NCI-H82 treated with DMSO at 0.1 percent for 48 hours (cell line): ENCODE measurements around the gene PLD6.
A peak's percentile ranks its signal among the peaks of the same experiment; 100 is the strongest.
"Not testable (repeated sequence)": the region's sequence is repeated elsewhere in the genome, so short reads cannot be mapped to it uniquely, and the experiment has no call there.

Experiments
- DNase-seq: peaks from one replicate; lab custom pipeline; 2025; ENCODE audit not compliant: unreplicated experiment; lab: John Stamatoyannopoulos, UW

The PLD6 gene, protein sequence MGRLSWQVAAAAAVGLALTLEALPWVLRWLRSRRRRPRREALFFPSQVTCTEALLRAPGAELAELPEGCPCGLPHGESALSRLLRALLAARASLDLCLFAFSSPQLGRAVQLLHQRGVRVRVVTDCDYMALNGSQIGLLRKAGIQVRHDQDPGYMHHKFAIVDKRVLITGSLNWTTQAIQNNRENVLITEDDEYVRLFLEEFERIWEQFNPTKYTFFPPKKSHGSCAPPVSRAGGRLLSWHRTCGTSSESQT

DNA sequence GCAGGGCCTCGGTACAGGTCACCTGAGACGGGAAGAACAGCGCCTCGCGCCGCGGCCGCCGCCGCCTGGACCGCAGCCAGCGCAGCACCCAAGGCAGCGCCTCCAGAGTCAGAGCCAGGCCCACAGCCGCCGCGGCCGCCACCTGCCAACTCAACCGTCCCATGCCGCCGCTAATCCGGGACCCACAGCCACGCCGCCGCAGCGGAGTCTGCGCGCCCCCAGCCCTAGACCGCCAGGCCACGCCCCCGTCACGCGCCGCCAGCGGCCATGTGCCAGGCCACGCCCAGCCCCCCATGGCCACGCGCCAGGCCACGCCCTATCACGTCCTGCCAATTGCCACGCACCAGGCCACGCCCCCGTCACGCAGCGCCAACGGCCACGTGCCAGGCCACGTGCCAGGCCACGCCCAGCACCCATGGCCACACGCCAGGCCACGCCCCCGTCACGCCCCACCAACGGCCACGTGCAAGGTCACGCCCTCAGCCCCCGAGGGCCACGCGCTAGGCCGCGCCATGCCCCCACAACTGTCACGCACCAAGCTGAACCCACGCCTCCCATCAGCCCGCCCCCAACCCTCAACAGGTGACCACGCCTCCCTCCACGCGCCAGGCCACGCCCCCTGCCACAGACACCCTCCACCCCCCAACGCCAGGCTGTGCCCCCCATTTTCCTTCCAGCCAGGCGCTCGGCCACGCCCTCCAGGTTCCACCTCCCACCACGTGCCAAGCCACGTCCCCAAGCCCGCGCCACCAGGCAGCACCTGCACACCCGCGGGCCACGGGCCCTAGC is at the start of gene PLD6:
Gene PLD6, minus strand, starts transcription at position 210 of the 789 bp plus-strand sequence. Its CDS starts 47 bp downstream, at position 163.
- peak; percentile 74 for DNase-seq

DNA sequence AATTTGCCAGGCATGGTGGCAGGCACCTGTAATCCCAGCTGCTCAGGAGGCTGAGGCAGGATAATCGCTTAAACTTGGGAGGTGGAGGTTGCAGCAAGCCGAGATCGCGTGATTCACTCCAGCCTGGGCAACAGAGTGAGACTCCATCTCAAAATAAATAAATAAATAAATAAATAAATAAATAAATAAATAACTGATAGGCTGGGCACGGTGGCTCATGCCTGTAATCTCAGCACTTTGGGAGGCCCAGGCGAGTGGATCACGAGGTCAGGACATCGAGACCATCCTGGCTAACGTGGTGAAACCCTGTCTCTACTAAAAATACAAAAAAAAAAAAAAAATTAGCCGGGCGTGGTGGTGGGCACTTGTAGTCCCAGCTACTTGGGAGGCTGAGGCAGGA is 49.6 kb upstream of the PLD6 start:
- not testable (repeated sequence) for DNase-seq

DNA sequence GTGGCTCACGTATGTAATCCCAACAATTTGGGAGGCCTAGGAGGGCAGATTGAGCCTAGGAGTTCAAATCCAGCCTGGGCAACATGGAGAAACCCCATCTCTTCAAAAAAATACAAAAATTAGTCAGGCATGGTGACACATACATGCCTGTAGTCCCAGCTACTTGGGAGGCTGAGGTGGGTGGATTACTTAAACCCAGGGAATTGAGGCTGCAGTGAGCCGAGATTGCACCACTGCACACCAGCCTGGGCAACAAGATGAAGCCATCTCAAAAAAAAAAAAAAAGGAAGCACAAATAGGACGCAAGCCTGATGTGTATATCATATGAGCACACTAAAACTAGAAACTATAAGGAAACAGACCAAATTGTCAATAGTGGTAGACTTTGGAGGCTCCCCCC is 47.9 kb upstream of the PLD6 start:
- no peak for DNase-seq

DNA sequence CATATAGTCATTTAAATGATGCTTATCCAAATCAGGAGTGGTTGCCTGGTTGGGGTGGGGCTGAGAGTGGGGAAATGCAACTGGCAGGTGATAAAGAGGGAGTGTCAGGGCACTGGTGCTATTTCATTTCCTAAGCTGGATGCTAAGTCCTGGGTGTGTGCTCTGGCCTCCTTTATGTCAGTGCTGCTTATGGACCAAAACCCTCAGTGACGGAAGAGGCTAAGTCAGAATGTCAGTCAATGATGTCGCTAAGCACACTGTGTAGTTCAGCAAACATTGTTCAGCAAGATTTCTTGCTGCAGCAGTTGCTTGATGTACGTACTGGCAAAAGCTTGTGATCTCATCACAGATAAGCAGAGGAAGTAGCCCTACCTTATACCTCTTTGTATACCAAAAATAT is 47.3 kb upstream of the PLD6 start:
- no peak for DNase-seq

DNA sequence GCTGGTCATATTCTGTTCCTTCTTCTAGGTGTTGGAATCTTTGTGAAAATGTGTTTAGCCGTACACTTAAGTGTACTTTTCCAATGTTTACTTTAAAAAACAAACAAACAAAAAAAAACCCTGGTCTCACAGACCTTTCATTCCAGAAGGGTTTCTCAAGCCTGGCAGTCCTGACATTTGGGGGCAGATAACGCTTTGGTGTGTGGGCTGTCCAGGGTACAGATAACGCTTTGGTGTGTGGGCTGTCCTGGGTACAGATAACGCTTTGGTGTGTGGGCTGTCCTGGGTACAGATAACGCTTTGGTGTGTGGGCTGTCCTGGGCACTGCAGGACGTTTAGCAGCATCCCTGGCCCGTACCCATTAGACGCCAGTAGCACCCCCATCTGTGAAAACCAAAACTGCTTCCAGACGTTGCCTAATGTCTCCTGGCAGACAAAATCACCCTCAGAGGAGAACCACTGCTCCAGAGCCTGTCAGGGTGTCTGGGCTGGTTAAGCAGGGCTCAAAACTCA is 46.1 kb upstream of the PLD6 start:
- DNase-seq: no peak

DNA sequence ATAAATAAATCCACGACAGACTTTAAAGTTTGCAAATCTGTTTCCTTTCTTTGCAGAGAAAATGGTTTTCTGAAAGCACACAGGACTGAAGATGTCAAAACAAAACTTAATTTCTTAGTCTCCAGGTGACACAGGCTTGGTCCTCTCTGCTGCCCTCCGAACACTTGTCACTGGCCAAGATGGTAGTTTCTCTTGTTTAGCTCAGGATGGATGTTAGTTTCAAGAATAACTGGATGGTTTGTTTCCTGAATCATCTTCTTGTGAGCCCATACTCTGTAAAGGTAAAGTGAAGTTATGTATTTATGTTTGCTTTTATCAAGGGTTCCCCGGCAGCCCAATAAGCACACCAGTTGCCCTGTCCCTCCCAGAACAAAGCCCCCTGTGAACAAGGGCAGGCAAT is 40.7 kb upstream of the PLD6 start:
- no peak for DNase-seq

DNA sequence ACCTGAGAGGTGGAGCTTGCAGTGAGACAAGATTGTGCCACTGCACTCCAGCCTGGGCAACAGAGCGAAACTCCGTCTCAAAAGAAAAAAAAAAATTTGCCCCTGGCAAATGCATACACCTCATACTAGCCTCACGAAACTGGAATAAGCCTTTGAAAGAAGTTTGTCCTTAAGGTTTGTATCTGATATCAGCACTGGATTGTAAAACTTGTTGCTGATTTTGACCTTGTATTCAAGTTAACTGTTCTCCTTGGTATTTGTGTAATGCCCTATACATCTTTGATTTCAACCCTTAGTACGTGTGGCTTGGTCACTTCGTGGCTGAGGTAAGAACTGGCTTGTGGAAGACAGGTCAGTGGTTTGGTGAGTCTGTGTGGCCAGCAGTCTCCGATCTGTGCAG is 37.0 kb upstream of the PLD6 start:
- no peak for DNase-seq

DNA sequence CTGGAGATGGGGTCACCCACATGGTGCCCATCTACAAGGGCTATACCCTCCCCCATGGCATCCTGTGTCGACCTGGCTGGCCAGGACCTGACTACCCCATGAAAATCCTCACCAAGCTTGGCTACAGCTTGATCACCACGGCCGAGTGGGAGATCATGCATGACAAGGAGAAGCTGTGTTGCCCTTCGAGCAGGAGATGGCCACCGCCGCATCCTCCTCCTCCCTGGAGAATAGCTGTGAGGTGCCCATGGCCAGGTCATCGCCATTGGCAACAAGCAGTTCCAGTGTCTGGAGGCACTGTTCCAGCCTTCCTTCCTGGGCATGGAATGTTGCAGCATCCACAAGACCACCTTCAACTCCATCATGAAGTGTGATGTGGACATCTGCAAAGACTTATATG is 36.1 kb upstream of the PLD6 start:
- no peak for DNase-seq

DNA sequence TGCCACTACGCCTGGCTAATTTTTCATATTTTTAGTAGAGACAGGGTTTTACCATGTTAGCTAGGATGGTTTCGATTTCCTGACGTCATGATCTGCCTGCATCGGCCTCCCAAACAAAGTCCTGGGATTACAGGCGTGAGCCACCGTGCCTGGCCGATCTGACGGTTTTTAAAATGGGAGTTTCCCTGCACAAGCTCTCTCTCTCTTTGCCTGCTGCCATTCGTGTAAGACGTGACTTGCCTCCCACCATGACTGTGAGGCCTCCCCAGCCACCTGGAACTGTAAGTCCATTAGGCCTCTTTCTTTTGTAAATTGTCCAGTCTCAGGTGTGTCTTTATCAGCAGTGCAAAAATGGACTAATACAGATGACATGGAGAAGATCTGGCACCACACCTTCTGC is 35.5 kb upstream of the PLD6 start:
- DNase-seq: no peak

DNA sequence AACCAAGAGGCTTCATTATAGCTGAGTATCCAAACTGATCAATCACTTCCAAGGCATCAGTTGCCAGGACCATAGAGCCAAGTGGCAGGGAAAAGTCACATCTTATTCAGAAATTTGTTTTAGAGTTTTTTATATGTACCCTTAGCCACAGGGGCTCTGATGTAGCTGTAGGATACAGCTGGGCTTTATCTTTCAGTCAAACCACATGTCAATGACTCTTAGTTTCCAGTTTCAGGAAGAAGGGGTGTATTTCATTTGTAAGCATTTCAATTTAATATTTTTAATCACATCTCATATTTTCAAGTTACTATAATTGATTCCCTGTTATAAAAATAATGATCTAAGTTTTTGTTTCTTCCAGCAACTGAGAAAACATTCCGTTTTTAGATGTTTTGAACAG is 33.7 kb upstream of the PLD6 start:
- DNase-seq: no peak

DNA sequence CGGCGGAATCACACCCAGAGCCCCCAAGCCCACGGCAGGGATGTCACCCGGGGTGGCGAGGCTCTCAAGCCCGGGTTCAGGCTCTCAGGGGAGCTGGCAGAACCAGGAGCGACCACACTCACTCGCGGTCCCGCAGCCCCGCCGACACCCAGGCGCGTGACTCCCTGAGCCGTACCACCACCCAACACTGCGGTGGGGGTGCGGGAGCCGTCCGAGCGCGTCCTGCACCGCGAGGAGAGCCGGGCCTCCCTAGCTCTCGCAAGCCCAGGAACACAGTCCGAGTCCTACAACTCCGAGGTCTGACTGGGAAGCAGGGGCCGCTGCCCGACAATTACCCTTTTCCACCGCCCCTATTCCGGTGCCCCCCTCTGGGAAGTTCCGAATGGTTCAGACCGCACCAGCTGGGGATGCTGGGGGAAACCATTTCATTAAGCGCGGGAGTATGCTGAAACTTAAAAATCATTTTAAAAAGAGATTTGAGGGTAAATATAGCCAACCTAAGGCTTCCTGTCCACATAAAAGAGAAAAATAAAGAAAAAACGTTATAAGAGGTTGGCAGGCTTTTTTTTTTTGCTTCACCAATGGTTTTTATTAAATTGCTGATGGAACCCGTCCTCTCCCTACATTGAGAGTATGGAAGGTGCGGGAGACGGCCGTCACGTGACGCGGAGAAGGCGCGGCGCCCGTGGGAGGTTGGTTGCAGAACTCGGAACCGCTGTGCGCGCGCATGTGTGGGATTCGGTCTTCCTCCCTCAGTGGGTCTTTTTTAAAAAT is 31.1 kb upstream of the PLD6 start, which contains the start of gene FLCN:
Gene FLCN, minus strand, starts transcription at position 143 of the 774 bp plus-strand sequence. CDS start 9,031 bp downstream, outside the sequence.
- DNase-seq: peak; percentile 92

DNA sequence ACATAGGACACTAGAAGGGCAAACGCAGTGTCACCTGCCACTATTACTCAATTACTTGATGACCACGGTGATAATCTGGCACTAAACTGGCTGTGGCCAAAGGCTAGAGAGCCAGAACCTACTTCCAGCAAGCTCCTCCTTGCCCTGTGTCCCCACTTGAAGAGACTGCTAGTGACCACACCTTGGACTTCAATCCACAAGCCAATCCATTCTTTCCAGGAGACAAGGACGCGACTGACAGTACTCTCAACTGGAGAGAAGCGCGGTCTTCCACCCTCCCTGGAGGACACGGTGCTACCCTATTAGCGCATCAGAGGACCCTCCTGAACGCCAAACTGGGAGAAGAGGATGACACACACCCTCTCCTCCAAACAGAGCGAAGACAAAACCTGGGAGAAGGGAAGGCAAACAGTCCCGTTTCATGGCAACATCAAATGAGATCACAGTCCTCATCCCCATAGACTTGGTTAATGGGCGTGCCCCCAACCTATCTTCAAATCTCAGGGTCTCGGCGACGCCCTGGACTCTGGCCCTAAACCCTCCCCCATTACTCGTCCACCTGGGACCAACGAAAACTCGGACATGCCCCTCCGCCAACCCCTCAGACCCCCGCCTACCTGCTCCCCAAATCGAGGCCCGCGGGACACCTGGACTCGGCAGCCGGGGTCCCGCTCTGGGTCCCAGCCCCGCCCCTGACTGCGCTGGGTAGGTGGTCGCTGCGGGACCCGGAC is 30.3 kb upstream of the PLD6 start:
- DNase-seq: no peak

DNA sequence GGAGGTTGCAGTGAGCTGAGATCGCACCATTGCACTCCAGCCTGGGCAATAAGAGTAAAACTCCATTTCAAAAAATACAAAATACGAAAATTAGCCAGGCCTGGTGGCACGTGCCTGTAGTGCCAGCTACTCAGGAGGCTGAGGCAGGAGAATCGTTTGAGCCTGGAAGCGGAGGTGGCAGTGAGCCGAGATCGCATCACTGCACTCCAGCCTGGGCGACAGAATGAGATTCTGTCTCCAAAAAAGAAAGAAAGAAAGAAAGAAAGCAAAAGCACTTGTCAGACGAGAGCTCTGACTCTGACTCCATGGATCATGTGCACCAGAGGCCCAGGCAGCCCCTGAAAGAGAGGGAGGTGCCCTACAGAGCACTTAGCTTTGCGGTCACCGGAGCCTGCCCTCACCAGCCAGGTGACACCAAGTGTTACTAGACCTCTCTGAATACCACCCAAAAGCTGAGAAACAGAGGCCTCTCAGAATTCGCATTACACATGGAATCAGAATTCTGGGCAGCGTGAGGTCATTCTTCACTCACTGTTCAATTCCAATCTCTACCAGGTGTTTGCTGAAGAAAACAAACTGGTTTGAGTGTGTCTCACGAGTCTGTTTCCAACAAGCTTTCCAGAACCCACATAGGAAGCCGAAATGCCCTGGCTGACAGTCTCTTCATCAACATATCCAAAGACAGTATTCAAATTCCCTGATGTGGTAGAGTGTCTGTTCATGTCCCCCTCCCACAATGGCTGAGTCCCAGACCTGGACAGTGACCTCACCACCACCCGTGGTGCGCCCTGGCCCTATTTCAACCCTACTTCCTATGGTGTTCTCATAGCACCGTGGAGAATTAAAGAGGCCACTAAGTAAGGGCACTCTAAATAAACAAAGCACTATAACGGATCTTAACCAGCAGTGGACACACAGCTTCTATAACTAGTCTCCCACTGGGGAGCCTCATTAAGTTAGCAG is 29.4 kb upstream of the PLD6 start:
- no peak for DNase-seq

DNA sequence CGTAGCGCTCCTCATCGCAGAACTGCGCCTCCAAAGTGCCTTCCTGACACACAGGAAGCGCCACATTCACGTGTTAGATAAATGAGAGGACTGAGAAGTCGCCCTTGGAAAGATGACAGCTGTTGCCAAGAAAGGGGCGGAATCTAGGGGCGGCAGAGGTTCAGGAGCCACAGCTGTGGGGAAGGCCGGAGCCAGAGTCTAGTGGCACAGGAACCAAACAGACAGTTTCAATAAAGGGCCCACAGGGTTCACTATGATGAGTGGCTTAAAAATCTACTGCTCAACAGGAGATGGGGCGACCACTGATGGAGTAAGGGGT is 26.1 kb upstream of the PLD6 start:
- no peak for DNase-seq

DNA sequence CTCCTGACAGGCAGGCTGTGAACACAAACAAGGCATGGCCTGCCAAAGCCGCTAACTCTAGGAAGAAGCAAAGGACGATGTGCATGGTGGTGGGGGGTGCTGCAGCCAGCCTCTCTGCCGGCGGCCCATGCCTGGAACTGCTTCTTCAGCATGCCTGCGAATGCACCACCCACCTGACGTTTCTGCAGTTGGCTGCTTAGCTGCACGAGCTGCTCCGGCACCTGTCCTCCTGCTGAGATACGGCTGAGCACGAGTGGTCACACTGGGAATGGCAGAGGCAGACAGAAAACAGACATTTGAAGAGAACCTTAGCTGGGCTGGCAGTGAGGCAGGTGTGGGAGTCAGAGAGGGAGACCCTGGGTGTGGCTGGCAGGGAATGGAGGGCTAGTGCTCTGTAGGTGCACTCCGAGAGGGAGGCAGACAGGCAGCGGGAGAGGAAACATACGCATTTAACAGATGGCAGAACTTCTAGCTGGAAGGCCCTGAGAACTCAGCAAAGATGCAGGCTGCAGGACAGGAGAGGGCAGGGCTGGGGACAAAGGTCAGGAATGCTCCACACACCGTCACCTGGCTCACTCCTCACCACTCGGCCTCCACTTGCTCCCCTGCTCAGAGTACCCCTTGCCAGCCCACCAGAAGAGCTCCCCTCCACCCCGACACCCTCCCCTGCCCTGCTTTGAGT is 25.6 kb upstream of the PLD6 start:
- DNase-seq: no peak

DNA sequence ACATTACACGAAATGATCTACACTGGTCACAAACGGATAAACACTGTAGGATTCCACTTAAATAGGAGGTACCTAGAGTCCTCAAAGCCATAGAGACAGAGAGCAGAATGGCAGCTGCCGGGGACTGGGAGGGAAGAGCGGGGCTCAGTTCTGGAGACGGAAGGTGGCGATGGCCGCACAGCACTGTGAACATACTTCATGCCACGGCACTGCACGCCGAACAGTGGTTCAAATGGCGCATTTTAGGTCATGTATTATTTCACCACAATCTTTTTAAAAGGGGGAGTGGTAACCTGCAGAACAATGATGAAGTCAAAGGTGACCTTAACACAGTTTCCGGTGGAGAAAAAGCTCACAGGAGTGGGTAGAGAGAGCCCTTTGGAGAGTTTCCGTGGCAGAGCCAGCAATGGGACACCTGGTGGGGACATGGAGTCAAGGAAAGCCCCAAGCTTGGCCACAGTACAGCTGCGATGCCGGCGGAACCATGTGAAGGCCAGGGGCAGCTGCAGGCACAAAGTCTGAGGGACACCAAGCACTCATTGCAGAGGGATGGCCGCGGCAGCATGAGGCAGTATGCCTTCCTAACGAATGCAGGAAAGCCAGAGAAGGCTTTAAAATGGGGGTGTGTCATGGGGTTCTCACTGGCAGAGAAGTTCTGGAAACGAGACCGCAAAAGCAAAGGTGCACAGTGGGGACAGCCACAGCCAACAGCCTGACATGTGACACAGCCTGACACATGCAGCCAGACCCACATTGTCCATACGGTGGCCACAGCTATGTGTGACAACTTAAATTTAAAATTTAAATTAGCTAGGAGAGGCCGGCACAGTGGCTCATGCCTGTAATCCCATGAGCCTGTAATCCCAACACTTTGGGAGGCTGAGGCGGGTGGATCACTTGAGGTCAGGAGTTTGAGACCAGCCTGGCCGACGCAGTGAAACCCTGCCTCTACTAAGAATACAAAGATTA is 23.6 kb upstream of the PLD6 start:
- no peak for DNase-seq

DNA sequence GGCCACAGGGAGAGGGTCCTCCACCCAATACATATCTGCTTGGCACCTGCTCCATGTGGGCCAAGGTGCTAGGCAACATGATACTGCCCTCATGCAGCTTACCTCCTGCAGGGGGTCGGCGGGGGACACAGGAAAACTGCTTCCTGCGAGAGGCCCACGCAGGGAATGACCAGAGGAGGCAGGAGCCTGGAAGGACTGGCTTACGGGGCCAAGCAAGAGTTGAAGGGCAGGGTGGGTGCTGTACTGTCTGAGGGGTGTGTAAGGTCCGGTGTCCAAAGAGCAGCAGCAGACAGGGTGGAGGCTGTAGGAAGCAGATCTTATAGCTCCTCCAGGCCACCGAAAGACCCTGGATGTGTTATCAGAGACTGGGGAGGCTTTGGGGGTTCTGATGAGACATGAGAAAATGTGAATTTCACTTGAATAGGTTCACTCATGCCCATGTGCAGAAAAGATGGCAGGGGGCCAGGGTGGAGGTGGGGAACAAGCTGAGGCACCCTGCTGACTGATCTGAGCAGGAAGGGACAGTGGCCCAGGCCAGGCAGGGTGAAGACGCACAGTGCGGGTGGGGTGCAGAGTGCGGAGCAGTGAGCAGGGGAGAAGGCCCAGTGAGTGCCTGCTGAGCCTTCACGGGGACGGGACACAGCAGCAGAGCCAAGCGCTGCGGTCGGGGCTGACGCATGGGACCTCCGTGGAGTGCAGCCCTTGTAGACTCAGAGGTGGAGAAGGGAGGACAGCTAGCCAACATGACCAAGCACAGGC is 22.6 kb upstream of the PLD6 start:
- DNase-seq: no peak
